ENCODE measurements around the gene VTI1A. TPM values are rescaled to one million over a fixed set of nuclear protein-coding genes. Genes with fewer than 3 reads are reported as not detected.
A peak's percentile ranks its signal among the peaks of the same experiment; 100 is the strongest.

Gene VTI1A
- polyA plus RNA-seq, 2 of the 4 experiments (the other 2 are of a cell fraction) = 17.0 to 25.3 TPM

DNA sequence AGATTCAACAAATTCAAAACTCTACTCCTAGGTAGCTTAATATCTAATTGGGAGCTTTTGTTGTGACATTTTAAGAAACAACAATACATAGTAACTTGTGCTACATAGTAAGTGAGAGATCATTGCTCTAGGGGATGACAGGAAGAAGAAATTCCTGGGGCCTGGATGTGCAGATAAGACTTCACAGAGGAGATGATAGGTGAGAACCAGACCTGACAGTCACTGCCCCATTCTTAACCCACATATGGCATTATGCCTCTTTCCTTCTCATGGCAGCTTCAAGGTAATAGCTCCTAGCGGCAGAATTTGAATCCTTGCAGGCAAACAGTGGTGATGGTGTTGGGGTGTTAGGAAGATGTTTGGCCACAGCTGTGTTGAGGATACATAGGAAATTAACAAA is 233.6 kb downstream of the VTI1A start:
- no peaks in the 10 kb centered on the region for H3K9me3 ChIP-seq

GRCh38 chr10:112687647-112688046 is 240.6 kb downstream of the VTI1A start:
- ChIA-PET POLR2A (no interaction called here), CTCF (interaction anchor here (0.6 to 4.3 kb wide), 6 partner anchors 11 to 379 kb away, joined by 3 to 18 read pairs (median 5); no protein-coding TSS in a partner anchor)
- ATAC-seq (peak; percentile 58 to 70; a peak in 2 of 6 replicates), FAIRE-seq (no peak), DNase-seq (ENCODE audit: low read depth in 1 of 2, low spot score in 1 of 2) (peak in 1 of 2 experiments; percentile 29)
- Histone ChIP-seq H3K4me1 (peaks cover 20% of the 10 kb centered on the region; the same call in 2 of the 3 replicates), H3K27ac (peak overlapping the region; percentile 9 to 38; a peak in 2 of 6 replicates), H3K4me2 (no peak overlapping the region; the same call in 2 of the 3 replicates), H3K9me3 (no peaks in the 10 kb centered on the region), H3K4me3 (no peak overlapping the region)
- TF ChIP-seq CHD2 (IDR thresholded peaks at IDR 0.05; ENCODE audit: low read length, partially characterized antibody) = no peak
- TF ChIP-seq HOXB5 (CRISPR knock-in tag; IDR thresholded peaks at IDR 0.05) = no peak
- TF ChIP-seq NPAS2 (CRISPR knock-in tag; IDR thresholded peaks at IDR 0.05; ENCODE audit: borderline replicate concordance) = no peak
- TF ChIP-seq FOSB (CRISPR knock-in tag; IDR thresholded peaks at IDR 0.05) = no peak
- TF ChIP-seq CEBPB (IDR thresholded peaks at IDR 0.05) = 0 out of 4 replicates have a peak, but pooled peaks of 1 of the 2 experiments have one; percentile 16
- WGBS (ENCODE audit: missing lambda C conversion rate) = 79% methylated on average over 4 of the region's 4 CpGs

More for the DNA sequence above, 233.6 kb downstream of the VTI1A start:
- ATAC-seq (no peak), FAIRE-seq (no peak), DNase-seq (ENCODE audit: low read depth in 1 of 2, low spot score in 1 of 2) (no peak)
- no peaks in the 10 kb centered on the region for H3K4me1 ChIP-seq
- ChIA-PET CTCF (interaction anchor here (0.7 to 1.3 kb wide), 2 partner anchors 8 to 10 kb away, joined by 4 read pairs; no protein-coding TSS in a partner anchor), POLR2A (no interaction called here)
- 91% methylated on average over 1 of the region's 1 CpG for WGBS (ENCODE audit: missing lambda C conversion rate)
- no peak overlapping the region for H3K4me2 ChIP-seq
- TF ChIP-seq RNF2 (IDR thresholded peaks at IDR 0.05; ENCODE audit: borderline replicate concordance, low read depth) = no peak
- no peak for TF ChIP-seq BHLHE40 (IDR thresholded peaks at IDR 0.05; ENCODE audit: low read depth, low read length)
- TF ChIP-seq EP300 (IDR thresholded peaks at IDR 0.05) = no peak
- no peak for TF ChIP-seq EHMT2 (IDR thresholded peaks at IDR 0.05; ENCODE audit: low read depth)
- TF ChIP-seq, protein P1, sequence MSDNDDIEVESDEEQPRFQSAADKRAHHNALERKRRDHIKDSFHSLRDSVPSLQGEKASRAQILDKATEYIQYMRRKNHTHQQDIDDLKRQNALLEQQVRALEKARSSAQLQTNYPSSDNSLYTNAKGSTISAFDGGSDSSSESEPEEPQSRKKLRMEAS (IDR thresholded peaks at IDR 0.05) = no peak
- TF ChIP-seq, protein P2, sequence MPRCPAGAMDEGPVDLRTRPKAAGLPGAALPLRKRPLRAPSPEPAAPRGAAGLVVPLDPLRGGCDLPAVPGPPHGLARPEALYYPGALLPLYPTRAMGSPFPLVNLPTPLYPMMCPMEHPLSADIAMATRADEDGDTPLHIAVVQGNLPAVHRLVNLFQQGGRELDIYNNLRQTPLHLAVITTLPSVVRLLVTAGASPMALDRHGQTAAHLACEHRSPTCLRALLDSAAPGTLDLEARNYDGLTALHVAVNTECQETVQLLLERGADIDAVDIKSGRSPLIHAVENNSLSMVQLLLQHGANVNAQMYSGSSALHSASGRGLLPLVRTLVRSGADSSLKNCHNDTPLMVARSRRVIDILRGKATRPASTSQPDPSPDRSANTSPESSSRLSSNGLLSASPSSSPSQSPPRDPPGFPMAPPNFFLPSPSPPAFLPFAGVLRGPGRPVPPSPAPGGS (IDR thresholded peaks at IDR 0.05) = no peak
- no peak for TF ChIP-seq ZFP36 (IDR thresholded peaks at IDR 0.05; ENCODE audit: borderline replicate concordance, partially characterized antibody)
- no peak for TF ChIP-seq RAD21 (conservative IDR thresholded peaks at IDR 0.05 in 1 of 2, IDR thresholded peaks at IDR 0.05 in 1 of 2)
- TF ChIP-seq ZNF302 (CRISPR knock-in tag; IDR thresholded peaks at IDR 0.05) = no peak
- no peak for TF ChIP-seq HDAC2 (IDR thresholded peaks at IDR 0.05)
- no peak for TF ChIP-seq HOXA7 (CRISPR knock-in tag; IDR thresholded peaks at IDR 0.05)
- TF ChIP-seq USF2 (IDR thresholded peaks at IDR 0.05) = no peak
- no peak for TF ChIP-seq PHF8 (IDR thresholded peaks at IDR 0.05; ENCODE audit: borderline replicate concordance, low read depth)
- TF ChIP-seq SREBF2 (IDR thresholded peaks at IDR 0.05) = no peak
- no peak overlapping the region for H3K27ac ChIP-seq
- no peak overlapping the region for H3K4me3 ChIP-seq

DNA sequence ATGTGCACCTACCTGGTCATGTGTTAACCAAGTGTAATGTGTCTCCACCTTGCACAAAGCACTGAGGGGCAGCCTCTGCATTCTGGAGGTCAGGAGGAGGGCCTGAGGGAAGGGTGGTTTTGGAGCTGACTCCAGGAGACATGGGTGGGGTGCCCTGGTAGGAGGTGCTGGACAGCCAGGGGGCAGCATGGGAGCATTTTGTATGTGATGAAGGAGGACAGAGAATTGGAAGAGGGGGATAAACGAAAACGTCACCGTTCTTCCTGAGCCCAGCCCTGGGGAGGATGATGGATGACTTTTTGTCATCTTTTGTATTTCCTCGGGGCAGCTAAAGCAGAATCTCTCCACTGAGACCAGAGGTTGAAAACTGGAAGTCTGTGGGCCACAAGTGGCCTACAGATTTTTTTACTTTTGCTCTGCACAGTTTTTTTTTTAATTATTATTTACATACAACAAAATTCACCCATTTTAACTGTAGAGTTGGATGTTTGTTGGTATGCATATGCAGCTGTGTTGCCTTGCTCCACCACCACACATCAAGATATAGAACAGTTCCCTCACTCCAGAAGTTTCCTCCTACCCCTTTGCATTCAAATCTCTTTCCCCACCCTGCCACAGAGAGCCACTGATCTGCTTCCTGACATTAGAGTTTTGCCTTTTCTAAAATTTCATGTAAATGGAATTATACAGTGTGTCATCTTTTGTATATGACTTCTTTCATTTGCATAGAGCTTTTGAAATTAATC is 242.5 kb downstream of the VTI1A start:
- Histone ChIP-seq H3K4me2 (0 out of 3 replicates have a peak overlapping the region, but pooled peaks have one; percentile 20), H3K4me1 (peaks cover 20% of the 10 kb centered on the region; the same call in 2 of the 3 replicates), H3K4me3 (no peak overlapping the region), H3K27ac (peak overlapping the region; percentile 37 to 41; a peak in 5 of 6 replicates), H3K9me3 (no peaks in the 10 kb centered on the region)
- FAIRE-seq (no peak), DNase-seq (ENCODE audit: low read depth in 1 of 2, low spot score in 1 of 2) (peak; percentile 42 to 63), ATAC-seq (peak; percentile 84 to 94)
- TF ChIP-seq RNF2 (IDR thresholded peaks at IDR 0.05; ENCODE audit: borderline replicate concordance, low read depth) (no peak), SMC3 (IDR thresholded peaks at IDR 0.05) (peak; percentile 76), RFX5 (IDR thresholded peaks at IDR 0.05) (no peak), HOXB5 (CRISPR knock-in tag; IDR thresholded peaks at IDR 0.05) (peak; percentile 63; the same call in 1 of the 2 replicates), NR3C1 (IDR thresholded peaks at IDR 0.05) (no peak), RAD21 (conservative IDR thresholded peaks at IDR 0.05 in 1 of 2, IDR thresholded peaks at IDR 0.05 in 1 of 2) (peak; percentile 73 to 77), KDM1A (IDR thresholded peaks at IDR 0.05; ENCODE audit: low read depth) (no peak)
- TF ChIP-seq, protein P3, sequence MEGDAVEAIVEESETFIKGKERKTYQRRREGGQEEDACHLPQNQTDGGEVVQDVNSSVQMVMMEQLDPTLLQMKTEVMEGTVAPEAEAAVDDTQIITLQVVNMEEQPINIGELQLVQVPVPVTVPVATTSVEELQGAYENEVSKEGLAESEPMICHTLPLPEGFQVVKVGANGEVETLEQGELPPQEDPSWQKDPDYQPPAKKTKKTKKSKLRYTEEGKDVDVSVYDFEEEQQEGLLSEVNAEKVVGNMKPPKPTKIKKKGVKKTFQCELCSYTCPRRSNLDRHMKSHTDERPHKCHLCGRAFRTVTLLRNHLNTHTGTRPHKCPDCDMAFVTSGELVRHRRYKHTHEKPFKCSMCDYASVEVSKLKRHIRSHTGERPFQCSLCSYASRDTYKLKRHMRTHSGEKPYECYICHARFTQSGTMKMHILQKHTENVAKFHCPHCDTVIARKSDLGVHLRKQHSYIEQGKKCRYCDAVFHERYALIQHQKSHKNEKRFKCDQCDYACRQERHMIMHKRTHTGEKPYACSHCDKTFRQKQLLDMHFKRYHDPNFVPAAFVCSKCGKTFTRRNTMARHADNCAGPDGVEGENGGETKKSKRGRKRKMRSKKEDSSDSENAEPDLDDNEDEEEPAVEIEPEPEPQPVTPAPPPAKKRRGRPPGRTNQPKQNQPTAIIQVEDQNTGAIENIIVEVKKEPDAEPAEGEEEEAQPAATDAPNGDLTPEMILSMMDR (IDR thresholded peaks at IDR 0.05) = peak; percentile 51
- 13% methylated on average over 4 of the region's 4 CpGs for WGBS (ENCODE audit: missing lambda C conversion rate)
- CTCF ChIA-PET = interaction anchor here (0.7 to 4.3 kb wide), 9 partner anchors 9 to 831 kb away, joined by 3 to 18 read pairs (median 4); no protein-coding TSS in a partner anchor
- POLR2A ChIA-PET = no interaction called here

Data from A549 (cell line).